Ascending aorta (tissue), 2 donors: ENCODE measurements around the gene TMEM259. TPM values are rescaled to one million over a fixed set of nuclear protein-coding genes. Genes with fewer than 3 reads are reported as not detected.

Experiments
- DNase-seq, 2 donors: peaks; one replicate each; pipeline ENCODE4 v3.0.0-alpha.2; 2019; ENCODE audit warnings: low spot score in 2 of 2
- H3K27ac ChIP-seq, 2 donors: fragments of 200-600 bp; sonication (generic); one replicate each; pipeline ENCODE4 v1.5.1; 2016 to 2017; ENCODE audit warnings: mild to moderate bottlenecking in 1 of 2
- H3K27me3 ChIP-seq: fragments of 200-600 bp; sonication (generic); one replicate; pipeline ENCODE4 v1.5.1; 2017
- H3K36me3 ChIP-seq, 2 donors: fragments of 200-600 bp; sonication (generic); one replicate each; pipeline ENCODE4 v1.5.1; 2016
- H3K4me1 ChIP-seq, 2 donors: fragments of 200-600 bp; sonication (generic); one replicate each; pipeline ENCODE4 v1.5.1; 2016 to 2017; ENCODE audit warnings: mild to moderate bottlenecking in 1 of 2
- H3K4me3 ChIP-seq, 2 donors: fragments of 200-600 bp; sonication (generic); one replicate each; pipeline ENCODE4 v1.5.1; 2016 to 2017; ENCODE audit warnings: mild to moderate bottlenecking in 1 of 2
- H3K9me3 ChIP-seq, 2 donors: fragments of 200-600 bp; sonication (generic); one replicate each; pipeline ENCODE4 v1.5.1; 2016
- CTCF ChIP-seq, 3 experiments: fragments of 200-600 bp in 2 of 3; fragments of 450-650 bp in 1 of 3; sonication (generic) in 2 of 3; IDR thresholded peaks; one replicate each; pipeline ENCODE4 v1.5.1; 2016 to 2019; ENCODE audit warnings: antibody characterized with exemption in 3 of 3, mild to moderate bottlenecking in 1 of 3, moderate library complexity in 1 of 3
- intact Hi-C: fragments of 100-400 bp; cut with DNase I; formaldehyde crosslinking; loops from one replicate; pipeline ENCODE4 v1.15.1; 2023
- total RNA-seq: library from RNA; depleted of rRNA; stranded (reverse); fragments of >200 nt; gene quantifications from one replicate; pipeline ENCODE4 v1.1.0, GENCODE V29; 2016

TMEM259 gene
- total RNA-seq, 1 donor from 2014 or later: 452 TPM

- H3K27ac ChIP-seq: no peak overlapping the region
- no peaks in the 10 kb centered on the region for H3K27me3 ChIP-seq
- no peak overlapping the region for H3K4me3 ChIP-seq
- peaks cover 11 to 17% of the 10 kb centered on the region in 2 donors for H3K4me1 ChIP-seq
- H3K9me3 ChIP-seq: no peaks in the 10 kb centered on the region
- TF ChIP-seq CTCF (IDR thresholded peaks at IDR 0.05): no peak
- peaks cover 8 to 11% of the 10 kb centered on the region in 2 donors for H3K36me3 ChIP-seq
- intact Hi-C loops: loop anchor here (2.0 kb wide), 1 partner anchor 15 kb away; the partner anchor contains the start of gene CNN2
- no peak for DNase-seq
Observed at GRCh38 chr19:1041835-1042685, 21.1 kb upstream of the TMEM259 start.

GRCh38 chr19:1041272-1041834 lies 20.4 kb upstream of the TMEM259 start:
- Histone ChIP-seq H3K36me3 (peaks cover 15 to 18% of the 10 kb centered on the region in 2 donors), H3K4me1 (peaks cover 11 to 17% of the 10 kb centered on the region in 2 donors), H3K9me3 (no peaks in the 10 kb centered on the region), H3K27me3 (no peaks in the 10 kb centered on the region), H3K4me3 (peak overlapping the region; percentile 54 to 64), H3K27ac (no peak overlapping the region)
- TF ChIP-seq CTCF (IDR thresholded peaks at IDR 0.05): no peak
- intact Hi-C loops: loop anchor here (2.0 kb wide), 1 partner anchor 15 kb away; the partner anchor contains the start of gene CNN2
- DNase-seq: no peak

- peak; percentile 64 to 91 for DNase-seq
- peaks cover 11 to 17% of the 10 kb centered on the region in 2 donors for H3K4me1 ChIP-seq
- no peak overlapping the region for H3K27ac ChIP-seq
- peaks cover 22 to 25% of the 10 kb centered on the region in 2 donors for H3K36me3 ChIP-seq
- H3K27me3 ChIP-seq: no peaks in the 10 kb centered on the region
- TF ChIP-seq CTCF (IDR thresholded peaks at IDR 0.05): no peak
- peak overlapping the region; percentile 54 to 64 for H3K4me3 ChIP-seq
- intact Hi-C loops: loop anchor here (1.0 to 2.0 kb wide), 2 partner anchors 14 to 55 kb away; partner anchors contain the start of genes CNN2 and POLR2E
- H3K9me3 ChIP-seq: no peaks in the 10 kb centered on the region
Observed at GRCh38 chr19:1040476-1041271, 19.8 kb upstream of the TMEM259 start.

GRCh38 chr19:1039646-1040475 lies 18.9 kb upstream of the TMEM259 start, which contains the start of gene ABCA7:
ABCA7 (plus strand) TSS chr19:1040107; CDS start chr19:1041362, 1,255 bp downstream.
- Histone ChIP-seq H3K27me3 (no peaks in the 10 kb centered on the region), H3K36me3 (peaks cover 29 to 31% of the 10 kb centered on the region in 2 donors), H3K4me1 (peaks cover 11 to 17% of the 10 kb centered on the region in 2 donors), H3K27ac (peak within 1 kb of the TSS in 1 of 2 donors; percentile 49), H3K4me3 (peak within 1 kb of the TSS; percentile 54 to 64), H3K9me3 (no peaks in the 10 kb centered on the region)
- no peak for TF ChIP-seq CTCF (IDR thresholded peaks at IDR 0.05)
- peak; percentile 89 to 98 for DNase-seq
- intact Hi-C loops: loop anchor here (1.0 to 2.0 kb wide), 2 partner anchors 13 to 55 kb away; partner anchors contain the start of genes CNN2 and POLR2E
